ENCODE measurements around the gene TSPAN12.

The TSPAN12 gene

DNA sequence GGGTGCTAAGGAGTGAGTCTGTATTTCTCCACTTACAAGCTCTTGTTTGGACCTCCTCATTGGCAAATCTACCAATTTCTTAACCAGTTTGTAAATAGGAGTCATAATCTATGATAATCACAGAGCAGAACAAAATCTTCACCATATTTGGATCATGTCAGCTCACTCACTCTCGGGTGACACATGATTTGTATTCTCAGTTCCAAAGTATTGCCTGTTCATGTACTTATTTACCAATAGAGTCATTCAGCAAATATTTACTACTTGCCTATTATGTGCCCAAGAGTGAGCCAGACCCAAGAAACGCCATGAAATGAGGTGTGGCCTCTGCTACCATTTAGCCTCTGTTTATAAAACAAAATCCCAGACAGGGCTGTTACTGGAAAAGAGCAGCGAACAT lies 114.8 kb downstream of the TSPAN12 start:
- DNase-seq (ENCODE audit: low read depth, low spot score), result no peak

- DNase-seq (ENCODE audit: low read depth, low spot score), result peak; percentile 33
These were observed 115.6 kb downstream of the TSPAN12 start for GRCh38 chr7:120742372-120742771.

DNA sequence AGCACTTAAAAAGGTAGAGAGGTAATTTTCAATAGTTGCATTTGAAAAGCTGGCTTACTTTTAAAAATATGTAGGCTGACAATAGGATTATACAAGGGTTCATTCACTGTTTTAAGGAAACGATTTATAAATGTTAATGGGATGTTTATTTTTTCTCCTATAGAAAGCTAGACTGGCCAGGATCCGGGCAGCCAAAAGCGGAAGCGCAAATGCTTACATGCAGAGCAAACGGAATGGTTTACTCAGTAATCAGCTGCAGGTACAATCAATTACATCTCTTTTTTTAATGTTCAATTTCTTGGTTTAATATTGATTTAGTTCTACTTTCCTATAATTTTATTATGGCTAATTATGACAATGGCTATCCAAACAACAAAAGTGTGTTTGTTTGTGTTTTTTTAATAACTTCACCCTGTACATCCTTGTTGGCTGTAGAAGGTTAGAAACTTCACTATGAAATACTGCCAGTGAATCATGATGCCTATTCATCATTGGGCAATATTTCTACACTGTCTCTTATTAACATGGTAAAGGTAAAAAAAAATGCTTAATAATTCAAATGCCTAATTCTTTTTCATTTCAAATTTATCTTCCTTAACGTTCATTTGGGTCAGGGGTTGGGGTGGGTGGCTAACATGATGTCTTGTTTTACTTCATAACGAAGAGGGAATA lies 116.4 kb downstream of the TSPAN12 start:
- DNase-seq (ENCODE audit: low read depth, low spot score), result no peak

DNA sequence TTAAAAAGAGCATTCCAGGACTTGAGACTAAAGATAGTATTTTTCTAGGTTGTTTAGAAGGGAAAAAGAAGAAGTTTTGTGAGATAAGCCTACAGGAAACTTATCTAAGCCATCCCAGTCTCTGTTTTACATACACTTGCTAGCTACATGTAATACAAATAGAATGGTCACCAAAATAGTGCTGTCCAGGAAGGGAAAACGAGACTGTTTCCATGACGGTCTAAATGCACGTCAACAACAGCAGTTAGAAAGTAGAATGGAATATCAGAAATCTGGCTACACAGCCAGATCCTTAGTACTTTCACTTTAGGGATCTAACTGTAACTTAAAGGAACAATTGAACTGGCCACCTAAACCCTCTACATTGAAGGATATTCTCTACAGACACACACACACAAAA lies 117.6 kb downstream of the TSPAN12 start:
- DNase-seq (ENCODE audit: low read depth, low spot score), result no peak

GRCh38 chr7:120738816-120739215 lies 119.1 kb downstream of the TSPAN12 start:
- DNase-seq (ENCODE audit: low read depth, low spot score), result no peak
